ENCODE data around the gene TNRC6C. TPM values are rescaled to one million over a fixed set of nuclear protein-coding genes. Genes with fewer than 3 reads are reported as not detected.

The TNRC6C gene
- total and polyA plus RNA-seq, 2 of the 13 experiments (the other 11 are each of a cell fraction or from before 2014, with no cell fraction given), result 0.66 to 4.9 TPM

DNA sequence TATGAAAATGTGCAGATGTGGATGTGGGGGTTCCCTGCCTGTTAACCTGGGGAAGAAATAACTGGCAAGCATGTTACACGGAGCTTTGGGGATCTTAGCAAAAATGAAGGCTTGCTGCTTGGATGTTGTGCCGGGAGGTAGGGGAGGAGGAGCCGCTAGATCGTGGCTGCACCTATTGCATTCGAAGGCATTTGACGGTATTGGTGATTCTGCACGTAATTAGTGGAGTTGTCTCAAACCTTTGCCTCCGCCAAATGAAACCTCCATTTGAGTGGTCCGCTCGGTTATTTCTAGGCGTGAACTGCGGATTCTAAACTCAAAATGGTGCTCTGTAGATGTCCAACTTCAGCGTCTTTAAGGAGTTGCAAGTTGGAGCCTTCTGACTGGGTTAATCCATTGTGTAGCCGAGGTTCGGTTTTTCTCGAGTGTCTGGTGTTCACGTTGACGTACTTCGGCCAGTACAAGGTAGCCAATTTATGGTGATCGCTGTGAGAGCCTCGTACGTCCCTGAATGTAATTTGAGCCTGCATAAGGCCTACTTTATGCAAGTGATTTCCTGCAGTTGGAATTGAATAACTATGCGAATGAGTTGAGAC, 1.5 kb downstream of the TNRC6C start (continued):
- TF ChIP-seq, protein P1, sequence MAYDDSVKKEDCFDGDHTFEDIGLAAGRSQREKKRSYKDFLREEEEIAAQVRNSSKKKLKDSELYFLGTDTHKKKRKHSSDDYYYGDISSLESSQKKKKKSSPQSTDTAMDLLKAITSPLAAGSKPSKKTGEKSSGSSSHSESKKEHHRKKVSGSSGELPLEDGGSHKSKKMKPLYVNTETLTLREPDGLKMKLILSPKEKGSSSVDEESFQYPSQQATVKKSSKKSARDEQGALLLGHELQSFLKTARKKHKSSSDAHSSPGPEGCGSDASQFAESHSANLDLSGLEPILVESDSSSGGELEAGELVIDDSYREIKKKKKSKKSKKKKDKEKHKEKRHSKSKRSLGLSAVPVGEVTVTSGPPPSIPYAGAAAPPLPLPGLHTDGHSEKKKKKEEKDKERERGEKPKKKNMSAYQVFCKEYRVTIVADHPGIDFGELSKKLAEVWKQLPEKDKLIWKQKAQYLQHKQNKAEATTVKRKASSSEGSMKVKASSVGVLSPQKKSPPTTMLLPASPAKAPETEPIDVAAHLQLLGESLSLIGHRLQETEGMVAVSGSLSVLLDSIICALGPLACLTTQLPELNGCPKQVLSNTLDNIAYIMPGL (CRISPR knock-in tag; IDR thresholded peaks at IDR 0.05; ENCODE audit: borderline replicate concordance in 1 of 2, low read depth in 1 of 2), result peak in 1 of 2 experiments; percentile 29; a peak in 1 of 4 replicates
- no peak for TF ChIP-seq HNRNPLL (IDR thresholded peaks at IDR 0.05; ENCODE audit: low read depth, low read length, poor library complexity, severe bottlenecking)
- TF ChIP-seq, protein P2, sequence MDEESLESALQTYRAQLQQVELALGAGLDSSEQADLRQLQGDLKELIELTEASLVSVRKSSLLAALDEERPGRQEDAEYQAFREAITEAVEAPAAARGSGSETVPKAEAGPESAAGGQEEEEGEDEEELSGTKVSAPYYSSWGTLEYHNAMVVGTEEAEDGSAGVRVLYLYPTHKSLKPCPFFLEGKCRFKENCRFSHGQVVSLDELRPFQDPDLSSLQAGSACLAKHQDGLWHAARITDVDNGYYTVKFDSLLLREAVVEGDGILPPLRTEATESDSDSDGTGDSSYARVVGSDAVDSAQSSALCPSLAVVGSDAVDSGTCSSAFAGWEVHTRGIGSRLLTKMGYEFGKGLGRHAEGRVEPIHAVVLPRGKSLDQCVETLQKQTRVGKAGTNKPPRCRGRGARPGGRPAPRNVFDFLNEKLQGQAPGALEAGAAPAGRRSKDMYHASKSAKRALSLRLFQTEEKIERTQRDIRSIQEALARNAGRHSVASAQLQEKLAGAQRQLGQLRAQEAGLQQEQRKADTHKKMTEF (CRISPR knock-in tag; IDR thresholded peaks at IDR 0.05), result 0 out of 2 replicates have a peak, but pooled peaks have one; percentile 24
- TF ChIP-seq SAP130 (CRISPR knock-in tag; IDR thresholded peaks at IDR 0.05; ENCODE audit: low read depth), result peak; percentile 15; the same call in 1 of the 2 replicates
- TF ChIP-seq ZBTB38 (CRISPR knock-in tag; IDR thresholded peaks at IDR 0.05), result peak; percentile 96
- 0 out of 2 replicates have a peak, but pooled peaks have one; percentile 55 for TF ChIP-seq SIX4 (CRISPR knock-in tag; IDR thresholded peaks at IDR 0.05)
- 0 out of 2 replicates have a peak, but pooled peaks have one; percentile 40 for TF ChIP-seq ZNF44 (CRISPR knock-in tag; IDR thresholded peaks at IDR 0.05)
- peak; percentile 62; the same call in 1 of the 2 replicates for TF ChIP-seq SIX1 (CRISPR knock-in tag; IDR thresholded peaks at IDR 0.05; ENCODE audit: borderline replicate concordance)
- TF ChIP-seq, protein P3, sequence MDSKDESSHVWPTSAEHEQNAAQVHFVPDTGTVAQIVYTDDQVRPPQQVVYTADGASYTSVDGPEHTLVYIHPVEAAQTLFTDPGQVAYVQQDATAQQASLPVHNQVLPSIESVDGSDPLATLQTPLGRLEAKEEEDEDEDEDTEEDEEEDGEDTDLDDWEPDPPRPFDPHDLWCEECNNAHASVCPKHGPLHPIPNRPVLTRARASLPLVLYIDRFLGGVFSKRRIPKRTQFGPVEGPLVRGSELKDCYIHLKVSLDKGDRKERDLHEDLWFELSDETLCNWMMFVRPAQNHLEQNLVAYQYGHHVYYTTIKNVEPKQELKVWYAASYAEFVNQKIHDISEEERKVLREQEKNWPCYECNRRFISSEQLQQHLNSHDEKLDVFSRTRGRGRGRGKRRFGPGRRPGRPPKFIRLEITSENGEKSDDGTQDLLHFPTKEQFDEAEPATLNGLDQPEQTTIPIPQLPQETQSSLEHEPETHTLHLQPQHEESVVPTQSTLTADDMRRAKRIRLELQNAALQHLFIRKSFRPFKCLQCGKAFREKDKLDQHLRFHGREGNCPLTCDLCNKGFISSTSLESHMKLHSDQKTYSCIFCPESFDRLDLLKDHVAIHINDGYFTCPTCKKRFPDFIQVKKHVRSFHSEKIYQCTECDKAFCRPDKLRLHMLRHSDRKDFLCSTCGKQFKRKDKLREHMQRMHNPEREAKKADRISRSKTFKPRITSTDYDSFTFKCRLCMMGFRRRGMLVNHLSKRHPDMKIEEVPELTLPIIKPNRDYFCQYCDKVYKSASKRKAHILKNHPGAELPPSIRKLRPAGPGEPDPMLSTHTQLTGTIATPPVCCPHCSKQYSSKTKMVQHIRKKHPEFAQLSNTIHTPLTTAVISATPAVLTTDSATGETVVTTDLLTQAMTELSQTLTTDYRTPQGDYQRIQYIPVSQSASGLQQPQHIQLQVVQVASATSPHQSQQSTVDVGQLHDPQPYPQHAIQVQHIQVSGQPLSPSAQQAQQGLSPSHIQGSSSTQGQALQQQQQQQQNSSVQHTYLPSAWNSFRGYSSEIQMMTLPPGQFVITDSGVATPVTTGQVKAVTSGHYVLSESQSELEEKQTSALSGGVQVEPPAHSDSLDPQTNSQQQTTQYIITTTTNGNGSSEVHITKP (CRISPR knock-in tag; IDR thresholded peaks at IDR 0.05; ENCODE audit: low read depth), result no peak
- TF ChIP-seq TBX2 (CRISPR knock-in tag; IDR thresholded peaks at IDR 0.05; ENCODE audit: borderline replicate concordance), result peak; percentile 57; the same call in 1 of the 2 replicates
- TF ChIP-seq ZSCAN31 (CRISPR knock-in tag; IDR thresholded peaks at IDR 0.05; ENCODE audit: low read depth), result 0 out of 2 replicates have a peak, but pooled peaks have one; percentile 18
- TF ChIP-seq, protein P4, sequence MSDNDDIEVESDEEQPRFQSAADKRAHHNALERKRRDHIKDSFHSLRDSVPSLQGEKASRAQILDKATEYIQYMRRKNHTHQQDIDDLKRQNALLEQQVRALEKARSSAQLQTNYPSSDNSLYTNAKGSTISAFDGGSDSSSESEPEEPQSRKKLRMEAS (IDR thresholded peaks at IDR 0.05), result 0 out of 2 replicates have a peak, but pooled peaks have one; percentile 44
- TF ChIP-seq ZNF619 (CRISPR knock-in tag; IDR thresholded peaks at IDR 0.05), result no peak
- TF ChIP-seq ZFP36L1 (CRISPR knock-in tag; IDR thresholded peaks at IDR 0.05), result 0 out of 2 replicates have a peak, but pooled peaks have one; percentile 36
- no peak for TF ChIP-seq EEA1 (CRISPR knock-in tag; IDR thresholded peaks at IDR 0.05; ENCODE audit: borderline replicate concordance)
- TF ChIP-seq ZNF331 (CRISPR knock-in tag; IDR thresholded peaks at IDR 0.05), result 0 out of 2 replicates have a peak, but pooled peaks have one; percentile 15
- TF ChIP-seq HOXA9 (CRISPR knock-in tag; IDR thresholded peaks at IDR 0.05; ENCODE audit: borderline replicate concordance), result 0 out of 2 replicates have a peak, but pooled peaks have one; percentile 3
- TF ChIP-seq ZBTB1 (CRISPR knock-in tag; IDR thresholded peaks at IDR 0.05; ENCODE audit: borderline replicate concordance), result 0 out of 2 replicates have a peak, but pooled peaks have one; percentile 26
- TF ChIP-seq, protein P5, sequence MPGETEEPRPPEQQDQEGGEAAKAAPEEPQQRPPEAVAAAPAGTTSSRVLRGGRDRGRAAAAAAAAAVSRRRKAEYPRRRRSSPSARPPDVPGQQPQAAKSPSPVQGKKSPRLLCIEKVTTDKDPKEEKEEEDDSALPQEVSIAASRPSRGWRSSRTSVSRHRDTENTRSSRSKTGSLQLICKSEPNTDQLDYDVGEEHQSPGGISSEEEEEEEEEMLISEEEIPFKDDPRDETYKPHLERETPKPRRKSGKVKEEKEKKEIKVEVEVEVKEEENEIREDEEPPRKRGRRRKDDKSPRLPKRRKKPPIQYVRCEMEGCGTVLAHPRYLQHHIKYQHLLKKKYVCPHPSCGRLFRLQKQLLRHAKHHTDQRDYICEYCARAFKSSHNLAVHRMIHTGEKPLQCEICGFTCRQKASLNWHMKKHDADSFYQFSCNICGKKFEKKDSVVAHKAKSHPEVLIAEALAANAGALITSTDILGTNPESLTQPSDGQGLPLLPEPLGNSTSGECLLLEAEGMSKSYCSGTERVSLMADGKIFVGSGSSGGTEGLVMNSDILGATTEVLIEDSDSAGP (CRISPR knock-in tag; IDR thresholded peaks at IDR 0.05; ENCODE audit: borderline replicate concordance), result no peak
